ENCODE measurements around the gene LRRN2. TPM values are rescaled to one million over a fixed set of nuclear protein-coding genes. Genes with fewer than 3 reads are reported as not detected.

Gene LRRN2
- total and polyA plus RNA-seq, 9 of the 15 experiments (the other 6 are each of a cell fraction or from before 2014, with no cell fraction given), result 0.05 TPM; not detected in 8

- TF ChIP-seq TBL1XR1 (IDR thresholded peaks at IDR 0.05; ENCODE audit: low read length in 2 of 2) (no peak), REST (IDR thresholded peaks at IDR 0.05; ENCODE audit: borderline replicate concordance) (no peak), REST (CRISPR knock-in tag; IDR thresholded peaks at IDR 0.05; ENCODE audit: low read depth) (0 out of 2 replicates have a peak, but pooled peaks have one; percentile 20), NR4A1 (CRISPR knock-in tag; IDR thresholded peaks at IDR 0.05) (no peak), NR4A1 (tag; IDR thresholded peaks at IDR 0.05) (peak; percentile 22; the same call in 1 of the 2 replicates), ETV6 (IDR thresholded peaks at IDR 0.05; ENCODE audit: borderline replicate concordance in 1 of 2, low read depth in 2 of 2, low read length in 1 of 2) (0 out of 4 replicates have a peak, but pooled peaks of 1 of the 2 experiments have one; percentile 43), ETV6 (CRISPR knock-in tag; IDR thresholded peaks at IDR 0.05; ENCODE audit: borderline replicate concordance) (no peak)
Measured at GRCh38 chr1:204705493-204705811, 19.9 kb upstream of the LRRN2 start (continued).

Data from K562 (cell line).